ENCODE measurements around the gene PTPRM.

DNA sequence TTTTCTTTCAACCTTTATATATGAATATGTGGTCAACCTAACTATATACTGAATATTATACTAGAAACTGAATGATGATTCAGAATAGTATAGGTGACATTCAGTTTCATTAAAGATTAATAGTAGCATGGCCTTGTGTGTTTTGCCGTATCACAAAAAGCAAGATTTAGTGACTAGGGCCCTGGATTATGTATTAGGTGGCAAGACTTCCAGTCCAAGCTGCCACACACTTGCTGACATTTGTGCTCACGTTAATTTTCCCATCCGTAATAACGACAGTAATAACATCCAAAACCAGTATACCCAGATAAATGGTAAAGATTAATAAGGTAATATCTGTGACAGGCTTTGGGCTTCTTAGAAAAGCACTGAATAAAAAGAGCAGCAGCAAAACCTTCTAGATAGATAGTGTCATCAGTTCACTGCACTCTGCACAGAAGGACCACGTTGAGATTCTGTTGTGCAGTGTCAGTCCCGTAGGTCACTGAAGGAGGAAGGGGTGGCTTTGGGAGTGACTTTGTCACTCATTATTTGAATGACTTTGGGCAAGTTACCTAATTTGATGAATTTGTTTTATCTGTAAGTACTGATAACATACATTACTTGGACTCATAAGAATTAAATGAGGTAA is 451.7 kb downstream of the PTPRM start:
- TF ChIP-seq CTCF (IDR thresholded peaks at IDR 0.05) (no peak), EZH2phosphoT487 (IDR thresholded peaks at IDR 0.05) (no peak)

Measured in neural progenitor cell (in vitro differentiated cells).